Ecto neural progenitor cell (in vitro differentiated cells): ENCODE data around the gene CYP2R1.
"Not testable (repeated sequence)": the region's sequence is repeated elsewhere in the genome, so short reads cannot be mapped to it uniquely, and the experiment has no call there.

Source experiments
- DNase-seq: peaks from one replicate; pipeline ENCODE4 v3.0.0-alpha.2; 2018; ENCODE audit warnings: low spot score

CYP2R1 gene

DNA sequence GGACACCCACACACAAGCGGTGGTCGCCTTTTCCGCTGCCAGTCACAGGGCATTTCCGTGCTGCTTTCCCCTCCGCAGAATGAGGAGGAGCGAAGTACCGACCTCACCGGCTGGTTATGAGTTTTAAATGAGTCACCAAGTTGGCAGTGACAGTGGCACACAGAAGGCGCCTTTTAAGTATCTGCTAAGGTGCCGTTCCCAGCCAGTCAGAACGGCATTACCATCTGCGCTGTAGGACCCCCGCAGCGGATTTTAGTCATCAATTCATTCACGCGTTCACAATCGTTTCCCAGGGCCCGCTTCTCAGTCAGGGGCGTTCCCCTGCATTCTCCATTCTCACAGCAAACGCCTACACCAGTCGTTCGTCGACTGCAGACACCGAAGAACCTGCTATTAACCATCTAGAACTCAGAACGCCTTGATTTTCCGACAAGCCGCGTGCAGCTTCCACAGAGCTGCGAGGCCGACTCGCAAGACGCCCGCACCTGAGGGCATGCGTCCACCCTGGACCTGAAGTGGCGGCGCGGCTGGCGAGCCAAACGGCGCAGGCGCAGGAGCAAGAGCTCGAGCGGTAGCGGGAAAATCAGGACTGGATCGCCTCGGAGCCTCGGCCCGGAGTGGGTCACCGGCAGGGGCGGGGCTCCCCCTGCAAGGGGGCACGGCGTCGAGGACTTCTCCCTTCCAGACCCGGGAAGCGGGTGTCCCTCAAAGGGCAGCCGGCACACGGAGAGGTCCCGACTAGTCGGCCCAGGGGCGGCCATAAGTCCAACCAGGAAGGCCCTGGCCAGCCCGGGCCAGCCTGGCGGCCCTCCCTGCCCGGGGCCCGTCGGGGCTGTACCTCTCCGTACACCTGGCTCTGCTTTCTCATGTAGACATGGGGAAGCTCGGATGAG is 642 bp downstream of the CYP2R1 start:
- DNase-seq = peak; percentile 93

DNA sequence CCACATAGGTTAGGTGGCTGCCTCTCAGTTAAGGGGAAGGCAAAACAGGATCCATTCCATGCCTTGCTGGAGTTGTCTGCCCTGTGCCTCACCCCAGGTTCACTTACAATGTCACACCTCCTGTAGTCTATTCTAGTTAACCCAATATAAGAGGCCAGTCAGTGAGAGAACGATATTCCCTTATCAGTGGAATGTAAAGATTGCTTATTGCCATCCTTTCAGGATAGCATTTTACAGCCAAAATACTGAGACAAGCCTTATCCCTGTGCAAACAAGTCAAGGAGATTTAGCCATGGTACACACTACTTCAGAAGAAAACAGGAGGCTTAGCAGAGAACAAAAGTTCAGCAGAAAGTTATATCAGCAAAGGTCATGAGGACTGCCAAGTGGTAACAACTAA is 5.5 kb downstream of the CYP2R1 start:
- DNase-seq = no peak

DNA sequence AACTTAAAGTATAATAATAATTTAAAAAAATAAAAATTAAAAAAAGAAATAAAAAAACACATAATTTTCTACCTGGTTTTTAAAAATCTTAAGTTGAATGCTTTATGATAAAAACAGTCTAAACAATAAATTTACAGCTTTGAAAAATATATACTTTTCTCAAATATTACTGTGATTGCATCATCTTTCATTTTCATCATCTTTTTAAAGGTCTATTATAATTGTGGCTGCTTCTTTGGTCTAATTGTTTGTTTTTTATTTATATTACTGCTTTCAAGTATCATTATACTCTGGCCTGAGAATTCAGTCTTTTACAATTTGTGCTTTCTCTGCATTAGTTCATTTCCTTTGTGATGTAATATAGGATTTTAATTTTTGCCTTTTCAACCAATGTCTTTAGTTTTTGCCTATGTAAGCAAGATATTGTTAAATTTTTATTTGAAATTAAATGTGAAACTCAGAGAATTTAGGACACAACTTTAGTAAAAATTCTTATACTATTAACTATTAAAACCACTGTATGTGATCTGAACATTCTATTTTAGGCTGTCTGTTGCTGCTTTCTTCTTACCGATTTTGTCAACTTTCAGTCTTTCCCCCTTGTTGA is 7.3 kb downstream of the CYP2R1 start:
- no peak for DNase-seq

- DNase-seq = not testable (repeated sequence)
Observed at GRCh38 chr11:14883683-14884082, 8.3 kb downstream of the CYP2R1 start.

GRCh38 chr11:14882196-14882595 is 9.8 kb downstream of the CYP2R1 start:
- no peak for DNase-seq

DNA sequence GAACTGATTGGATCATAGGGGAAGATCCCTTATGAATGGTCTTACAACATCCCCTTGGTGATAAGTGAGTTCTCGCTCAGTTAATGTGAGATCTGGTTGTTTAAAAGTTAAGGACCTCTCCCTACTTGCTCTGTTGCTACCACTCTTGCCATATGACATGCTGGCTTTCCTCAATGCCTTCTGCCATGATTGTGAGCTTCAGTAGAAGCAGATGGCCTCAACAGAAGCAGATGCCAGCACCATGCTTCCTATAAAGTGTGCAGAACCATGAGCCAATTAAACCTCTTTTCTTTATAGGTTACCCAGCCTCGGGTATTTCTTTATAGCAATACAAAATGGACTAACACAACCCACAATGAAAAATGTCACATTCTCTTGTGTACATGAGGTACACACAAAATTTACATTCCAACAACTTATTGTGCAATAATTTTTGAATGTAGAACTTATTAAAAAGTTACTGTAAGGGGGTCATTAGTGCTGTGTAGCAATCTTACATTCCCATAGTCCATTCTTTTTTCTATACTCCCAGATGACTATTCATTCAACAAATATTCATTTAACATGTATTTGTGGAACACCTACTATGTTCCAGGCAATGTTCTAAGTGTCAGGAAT is 10.3 kb downstream of the CYP2R1 start:
- no peak for DNase-seq

DNA sequence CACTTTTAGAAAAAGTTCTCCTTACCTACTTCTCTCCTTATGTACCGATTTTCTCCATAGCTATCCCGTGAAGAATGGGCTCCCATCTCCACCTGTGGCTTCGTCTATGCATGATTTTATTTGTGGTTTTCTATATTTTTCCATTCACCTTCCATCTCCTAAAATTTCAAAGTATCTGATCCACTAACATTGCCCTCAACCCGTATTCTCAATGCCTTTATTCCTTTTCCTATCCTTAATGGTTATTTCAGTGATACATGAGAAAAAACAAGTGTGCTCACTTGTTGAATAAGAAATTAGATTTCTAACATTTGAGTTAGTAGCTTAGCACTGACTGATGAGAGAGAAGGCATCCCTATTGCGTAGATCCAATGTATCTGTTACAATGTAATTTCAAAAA is 16.9 kb downstream of the CYP2R1 start:
- DNase-seq = no peak

DNA sequence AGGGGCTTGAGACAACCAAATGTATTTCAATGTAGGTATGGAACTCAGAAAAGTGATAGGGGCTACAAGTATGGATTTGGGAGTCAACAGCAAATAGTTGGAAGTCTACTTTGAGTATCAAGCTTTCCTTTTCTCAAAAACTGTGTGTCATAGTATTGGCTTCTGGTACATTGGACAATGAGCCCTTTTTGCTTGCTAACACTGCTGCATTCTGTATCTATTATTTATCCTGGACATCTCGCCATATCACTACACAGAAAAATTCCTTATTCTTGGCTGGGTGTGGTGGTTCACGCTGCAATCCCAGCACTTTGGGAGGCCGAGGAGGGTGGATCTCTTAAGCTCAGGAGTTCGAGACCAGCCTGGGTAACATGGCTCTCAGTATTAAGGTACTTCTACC is 18.4 kb downstream of the CYP2R1 start:
- no peak for DNase-seq

DNA sequence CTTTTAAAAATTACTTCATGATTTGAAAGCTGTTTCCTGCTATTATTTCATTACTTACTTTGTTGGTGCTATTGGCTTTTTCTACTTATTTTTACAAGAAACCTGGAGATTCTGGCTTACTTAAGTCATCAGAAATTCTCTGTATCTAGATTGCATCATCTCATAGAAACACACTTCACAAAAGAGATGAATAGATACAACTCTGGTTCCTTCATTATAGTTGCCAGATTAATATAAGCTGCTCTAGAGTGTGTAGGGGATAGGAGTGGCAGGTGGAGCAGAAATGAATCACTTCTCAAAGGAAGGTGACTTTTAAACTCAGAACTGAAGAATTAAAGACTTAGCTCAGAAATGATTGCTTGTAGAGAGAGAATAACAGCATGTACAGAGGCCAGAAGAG is 20.0 kb downstream of the CYP2R1 start:
- DNase-seq = no peak

- not testable (repeated sequence) for DNase-seq
Observed at GRCh38 chr11:14863775-14864174, 28.3 kb downstream of the CYP2R1 start.

DNA sequence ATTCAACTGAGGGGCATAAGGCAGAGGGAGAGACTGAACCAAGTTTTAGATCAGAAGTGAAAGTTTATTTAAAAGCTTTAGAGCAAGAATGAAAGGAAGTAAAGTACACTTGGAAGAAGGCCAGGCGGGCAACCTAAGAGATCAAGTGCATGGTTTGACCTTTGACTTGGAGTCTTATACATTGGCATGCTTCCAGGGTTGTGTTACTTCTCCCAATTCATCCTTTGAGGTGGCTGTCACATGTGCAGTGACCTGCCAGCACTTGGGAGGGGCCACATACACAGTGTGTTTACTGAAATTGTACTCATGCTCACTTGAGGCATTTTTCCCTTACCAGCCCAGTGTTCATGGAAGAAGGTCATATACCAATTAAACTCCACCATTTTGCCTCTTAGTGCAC is 30.4 kb downstream of the CYP2R1 start:
- no peak for DNase-seq

- DNase-seq = no peak
Observed at GRCh38 chr11:14860511-14860910, 31.5 kb downstream of the CYP2R1 start.

DNA sequence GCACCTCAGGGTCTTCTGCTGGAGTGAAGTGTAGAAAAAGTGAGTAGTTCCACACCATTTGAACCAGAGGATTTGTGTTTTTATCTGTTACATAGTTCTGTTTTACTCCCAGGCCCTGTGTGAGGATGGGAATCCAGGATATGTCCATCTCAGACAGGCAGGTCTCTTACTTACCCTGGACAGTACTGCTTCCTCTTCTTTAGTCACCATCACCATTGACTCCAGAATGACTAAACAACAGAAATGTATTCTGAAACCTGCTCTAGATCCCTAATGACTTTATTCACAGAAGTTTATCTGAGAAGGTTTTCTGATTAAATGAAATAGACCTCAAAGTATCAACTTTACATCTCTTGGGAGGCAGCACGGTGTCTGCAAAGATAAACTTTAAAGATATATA is 33.6 kb downstream of the CYP2R1 start:
- DNase-seq = no peak

GRCh38 chr11:14857621-14858020 is 34.4 kb downstream of the CYP2R1 start:
- DNase-seq = no peak

DNA sequence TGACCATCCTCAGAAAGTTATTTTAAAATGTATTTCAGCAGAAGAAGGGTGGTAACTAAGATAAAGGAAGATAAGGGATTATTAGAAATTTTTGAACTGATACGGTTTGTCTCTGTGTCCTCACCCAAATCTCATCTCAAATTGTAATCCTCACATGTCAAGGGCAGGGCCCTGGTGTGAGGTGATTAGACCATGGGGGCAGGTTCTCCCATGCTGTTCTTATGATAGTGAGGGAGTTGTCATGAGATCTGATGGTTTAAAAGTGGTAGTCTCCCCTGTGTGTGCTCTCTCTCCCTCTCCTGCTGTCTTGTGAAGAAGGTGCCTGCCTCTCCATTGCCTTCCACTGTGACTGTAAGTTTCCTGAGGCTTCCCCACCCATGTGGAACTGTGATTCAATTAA is 36.1 kb downstream of the CYP2R1 start:
- DNase-seq = no peak

- DNase-seq = no peak
Observed at GRCh38 chr11:14854057-14854456, 38.0 kb downstream of the CYP2R1 start.

GRCh38 chr11:14852571-14853177 is 39.4 kb downstream of the CYP2R1 start:
- no peak for DNase-seq

- DNase-seq = no peak
Observed at GRCh38 chr11:14842002-14842401, 50.0 kb downstream of the CYP2R1 start.

DNA sequence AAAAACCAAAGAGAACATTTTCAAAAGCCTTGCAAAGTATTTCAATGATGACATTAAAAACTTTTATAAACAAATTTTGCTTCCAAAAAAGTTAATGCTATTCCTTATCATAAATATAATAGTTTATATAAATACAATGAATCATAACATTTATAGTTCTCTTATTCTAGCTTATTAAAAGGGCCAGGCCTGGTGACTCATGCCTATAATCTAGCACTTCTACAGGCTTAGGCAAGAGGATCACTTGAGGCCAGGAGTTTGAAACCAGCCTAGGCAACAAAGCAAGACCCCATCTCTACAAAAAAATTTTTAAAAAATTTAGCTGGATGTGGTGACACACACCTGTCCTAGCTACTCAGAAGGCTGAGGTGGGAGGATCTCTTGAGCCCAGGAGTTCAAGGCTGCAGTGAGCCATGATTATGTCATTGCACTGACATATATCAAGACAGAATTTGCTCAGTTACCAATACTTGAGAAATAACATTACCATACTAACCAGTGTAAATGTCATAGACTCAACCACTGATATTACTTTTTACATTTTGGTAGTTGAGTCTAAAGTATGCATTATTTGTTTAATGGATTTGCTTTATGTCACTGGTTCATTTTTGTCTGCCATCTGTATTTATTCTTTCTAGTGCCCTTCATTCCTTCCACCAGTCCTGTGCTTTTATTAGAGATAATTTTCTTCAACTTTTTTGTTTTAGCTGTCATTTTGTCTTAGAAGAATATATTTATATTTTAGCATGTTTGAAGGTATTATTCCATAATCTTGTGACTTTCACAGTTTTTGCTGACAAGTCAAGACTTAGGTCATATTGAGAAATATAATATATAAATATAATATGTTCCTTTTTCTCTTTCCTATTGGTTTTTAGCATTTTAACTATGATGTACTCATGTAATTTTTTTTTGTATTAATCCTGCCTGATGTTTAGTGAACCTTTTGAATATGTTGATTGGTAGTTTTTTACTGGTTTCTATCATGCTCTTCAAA is 56.2 kb downstream of the CYP2R1 start:
- DNase-seq = no peak
